ENCODE measurements around the gene APBB2. TPM values are rescaled to one million over a fixed set of nuclear protein-coding genes. Genes with fewer than 3 reads are reported as not detected.
A peak's percentile ranks its signal among the peaks of the same experiment; 100 is the strongest.

The APBB2 gene
- total and polyA plus RNA-seq, 8 donors: 4.7 to 55.4 (median 23.1) TPM

DNA sequence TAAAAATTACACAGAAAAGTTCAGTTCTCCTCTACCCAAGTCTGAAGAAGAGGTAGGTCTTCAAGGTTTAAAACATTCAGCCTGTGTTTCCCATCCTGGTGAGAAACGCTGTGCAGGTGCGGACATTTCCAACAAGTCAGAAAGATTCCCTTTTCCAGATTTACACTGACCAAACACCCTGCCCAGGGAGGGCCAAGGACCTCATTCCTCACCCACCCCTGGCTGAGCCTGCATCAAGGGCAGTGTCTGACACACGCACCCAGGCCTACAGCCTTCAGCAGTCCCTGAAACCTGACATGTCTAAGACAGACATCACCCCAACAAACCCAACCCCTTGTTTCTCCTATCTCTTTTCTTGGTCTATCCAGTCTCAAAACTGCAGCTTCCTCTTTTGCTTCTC lies 105.9 kb downstream of the APBB2 start:
- Histone ChIP-seq H3K4me3 (no peak overlapping the region), H3K27me3 (no peaks in the 10 kb centered on the region), H3K27ac (no peak overlapping the region), H3K36me3 (no peaks in the 10 kb centered on the region), H3K9me3 (no peaks in the 10 kb centered on the region), H3K4me1 (peaks cover 0 to 18% (median 6%) of the 10 kb centered on the region in 4 donors)
- WGBS, 5 donors: 89 to 97% (median 92%) methylated on average over 3 of the region's 3 CpGs
- TF ChIP-seq, protein P1, sequence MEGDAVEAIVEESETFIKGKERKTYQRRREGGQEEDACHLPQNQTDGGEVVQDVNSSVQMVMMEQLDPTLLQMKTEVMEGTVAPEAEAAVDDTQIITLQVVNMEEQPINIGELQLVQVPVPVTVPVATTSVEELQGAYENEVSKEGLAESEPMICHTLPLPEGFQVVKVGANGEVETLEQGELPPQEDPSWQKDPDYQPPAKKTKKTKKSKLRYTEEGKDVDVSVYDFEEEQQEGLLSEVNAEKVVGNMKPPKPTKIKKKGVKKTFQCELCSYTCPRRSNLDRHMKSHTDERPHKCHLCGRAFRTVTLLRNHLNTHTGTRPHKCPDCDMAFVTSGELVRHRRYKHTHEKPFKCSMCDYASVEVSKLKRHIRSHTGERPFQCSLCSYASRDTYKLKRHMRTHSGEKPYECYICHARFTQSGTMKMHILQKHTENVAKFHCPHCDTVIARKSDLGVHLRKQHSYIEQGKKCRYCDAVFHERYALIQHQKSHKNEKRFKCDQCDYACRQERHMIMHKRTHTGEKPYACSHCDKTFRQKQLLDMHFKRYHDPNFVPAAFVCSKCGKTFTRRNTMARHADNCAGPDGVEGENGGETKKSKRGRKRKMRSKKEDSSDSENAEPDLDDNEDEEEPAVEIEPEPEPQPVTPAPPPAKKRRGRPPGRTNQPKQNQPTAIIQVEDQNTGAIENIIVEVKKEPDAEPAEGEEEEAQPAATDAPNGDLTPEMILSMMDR (IDR thresholded peaks at IDR 0.05): no peak
- TF ChIP-seq POLR2A (IDR thresholded peaks at IDR 0.05) (no peak), EP300 (IDR thresholded peaks at IDR 0.05) (no peak), POLR2AphosphoS5 (IDR thresholded peaks at IDR 0.05) (no peak)
- DNase-seq: no peak
- intact Hi-C loops (cut with DNase I; ENCODE audit: low total_unique reads): no loop called here

DNA sequence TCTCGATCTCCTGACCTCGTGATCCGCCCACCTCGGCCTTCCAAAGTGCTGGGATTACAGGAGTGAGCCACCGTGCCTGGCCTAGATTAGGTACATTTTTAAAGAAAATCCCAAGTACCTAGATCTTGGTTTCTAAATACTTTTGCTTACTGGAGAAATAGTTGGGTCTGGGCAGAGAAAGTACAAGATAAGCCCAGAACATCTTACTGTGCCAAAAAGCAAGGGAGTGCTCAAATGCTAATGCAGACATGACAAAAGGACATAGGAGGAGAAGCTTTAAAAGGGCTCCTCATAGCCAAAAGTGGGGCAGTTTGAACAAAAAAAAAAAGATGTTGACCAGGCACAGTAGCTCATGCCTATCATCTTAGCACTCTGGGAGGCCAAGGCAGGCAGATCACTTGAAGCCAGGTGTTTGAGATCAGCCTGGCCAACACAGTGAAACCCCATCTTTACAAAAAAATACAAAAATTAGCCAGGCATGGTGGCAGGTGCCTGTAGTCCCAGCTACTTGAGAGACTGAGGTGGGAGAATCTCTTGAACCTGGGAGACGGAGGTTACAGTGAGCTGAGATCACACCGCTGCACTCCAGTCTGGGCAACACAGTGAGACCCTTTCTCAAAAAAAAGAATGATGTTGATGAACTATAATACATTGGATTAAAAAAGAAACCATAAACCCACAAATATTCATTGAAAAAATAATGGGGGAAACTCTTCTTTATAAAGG lies 107.5 kb downstream of the APBB2 start:
- no peak overlapping the region for H3K27ac ChIP-seq
- H3K9me3 ChIP-seq: no peaks in the 10 kb centered on the region
- DNase-seq: no peak
- TF ChIP-seq POLR2AphosphoS5 (IDR thresholded peaks at IDR 0.05): no peak
- no peak for TF ChIP-seq POLR2A (IDR thresholded peaks at IDR 0.05)
- TF ChIP-seq EP300 (IDR thresholded peaks at IDR 0.05): no peak
- peaks cover 0 to 14% (median 7%) of the 10 kb centered on the region in 4 donors for H3K4me1 ChIP-seq
- WGBS, 5 donors: 90 to 99% (median 94%) methylated on average over 7 of the region's 7 CpGs
- H3K27me3 ChIP-seq: no peaks in the 10 kb centered on the region
- no peaks in the 10 kb centered on the region for H3K36me3 ChIP-seq
- no peak overlapping the region for H3K4me3 ChIP-seq
- intact Hi-C loops (cut with DNase I; ENCODE audit: low total_unique reads): no loop called here

DNA sequence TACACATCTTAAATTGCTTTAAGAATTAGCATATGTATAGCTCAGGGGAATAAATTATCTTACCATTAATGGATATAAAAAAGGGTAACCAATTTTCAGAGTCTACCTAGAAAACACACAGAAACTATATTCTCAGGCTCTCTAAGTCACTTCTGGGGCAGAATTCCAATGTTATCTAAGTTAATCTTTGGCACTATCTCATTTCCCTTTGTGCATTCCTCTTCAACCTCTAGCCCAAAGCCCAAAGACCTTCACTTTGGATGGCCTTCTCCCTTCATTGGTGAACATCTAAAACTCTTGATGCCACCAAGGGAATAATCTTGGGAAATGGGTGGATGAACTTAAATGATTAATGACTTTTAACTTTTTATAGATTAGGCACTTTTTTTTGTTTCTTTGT lies 108.3 kb downstream of the APBB2 start:
- intact Hi-C loops (cut with DNase I; ENCODE audit: low total_unique reads): no loop called here

DNA sequence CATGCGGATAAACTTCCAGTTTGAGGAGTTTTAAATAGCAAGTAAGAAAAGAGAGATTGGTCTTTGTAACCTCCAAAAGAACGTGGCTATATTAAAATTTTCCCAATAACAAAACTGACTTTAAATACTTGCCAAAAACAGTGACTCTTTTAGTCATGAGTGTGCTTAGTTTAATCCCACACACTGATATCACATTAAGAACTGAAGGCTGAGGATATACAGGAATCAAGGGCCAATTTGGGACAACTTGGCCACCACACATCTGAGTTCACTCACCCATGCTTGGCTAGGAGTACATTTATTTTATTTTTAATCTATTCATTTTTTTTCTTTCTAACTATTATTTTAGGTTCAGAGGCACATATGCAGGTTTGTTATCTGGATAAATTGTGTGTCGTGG lies 110.2 kb downstream of the APBB2 start:
- Histone ChIP-seq H3K27me3 (no peaks in the 10 kb centered on the region), H3K9me3 (no peaks in the 10 kb centered on the region), H3K36me3 (no peaks in the 10 kb centered on the region), H3K27ac (peak overlapping the region in 1 of 5 donors; percentile 25), H3K4me3 (no peak overlapping the region), H3K4me1 (peaks cover 0 to 19% (median 4%) of the 10 kb centered on the region in 4 donors)
- WGBS, 5 donors: 56 to 76% (median 71%) methylated on average over 3 of the region's 3 CpGs
- TF ChIP-seq POLR2A (IDR thresholded peaks at IDR 0.05) (no peak), POLR2AphosphoS5 (IDR thresholded peaks at IDR 0.05) (peak in 1 of 3 donors; percentile 22), EP300 (IDR thresholded peaks at IDR 0.05) (no peak)
- TF ChIP-seq, protein P1 (IDR thresholded peaks at IDR 0.05): no peak
- DNase-seq: no peak
- intact Hi-C loops (cut with DNase I; ENCODE audit: low total_unique reads): no loop called here

More for the DNA sequence above, 108.3 kb downstream of the APBB2 start:
- no peak overlapping the region for H3K27ac ChIP-seq
- H3K27me3 ChIP-seq: no peaks in the 10 kb centered on the region
- H3K4me3 ChIP-seq: no peak overlapping the region
- peaks cover 0 to 12% (median 6%) of the 10 kb centered on the region in 4 donors for H3K4me1 ChIP-seq
- DNase-seq: no peak
- H3K9me3 ChIP-seq: no peaks in the 10 kb centered on the region
- TF ChIP-seq, protein P1 (IDR thresholded peaks at IDR 0.05): no peak
- TF ChIP-seq EP300 (IDR thresholded peaks at IDR 0.05) (no peak), POLR2AphosphoS5 (IDR thresholded peaks at IDR 0.05) (no peak), POLR2A (IDR thresholded peaks at IDR 0.05) (no peak)
- no peaks in the 10 kb centered on the region for H3K36me3 ChIP-seq

DNA sequence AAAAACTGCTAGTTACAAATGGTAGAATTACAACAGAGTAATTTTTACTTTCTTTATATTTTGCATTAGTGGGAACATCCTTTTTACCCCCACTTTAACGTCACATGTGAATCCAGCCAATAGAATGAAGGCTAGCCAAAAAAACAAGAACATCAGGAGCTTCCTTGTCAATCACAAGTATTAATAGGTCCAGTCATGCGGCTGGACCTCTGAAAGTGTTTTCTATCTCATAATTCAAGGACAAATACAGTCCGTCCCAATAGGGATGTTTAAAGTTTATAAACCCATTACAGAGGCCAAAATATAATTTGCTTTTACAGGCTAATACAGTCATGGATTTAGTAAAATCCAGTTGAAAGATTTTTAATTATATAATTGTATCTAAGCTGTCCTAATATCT lies 110.7 kb downstream of the APBB2 start:
- Histone ChIP-seq H3K36me3 (no peaks in the 10 kb centered on the region), H3K9me3 (no peaks in the 10 kb centered on the region), H3K27me3 (no peaks in the 10 kb centered on the region), H3K4me1 (peaks cover 0 to 24% (median 7%) of the 10 kb centered on the region in 4 donors), H3K27ac (peak overlapping the region in 1 of 5 donors; percentile 25), H3K4me3 (no peak overlapping the region)
- no peak for TF ChIP-seq POLR2A (IDR thresholded peaks at IDR 0.05)
- DNase-seq: no peak
- intact Hi-C loops (cut with DNase I; ENCODE audit: low total_unique reads): no loop called here
- 67 to 81% (median 74%) methylated on average over 3 of the region's 3 CpGs for WGBS, 5 donors
